ENCODE results near the gene ANKRD31. TPM values are rescaled to one million over a fixed set of nuclear protein-coding genes. Genes with fewer than 3 reads are reported as not detected.
"Not testable (repeated sequence)": the region's sequence is repeated elsewhere in the genome, so short reads cannot be mapped to it uniquely, and the experiment has no call there.

Gene ANKRD31
- polyA plus RNA-seq, 4 donors = 0.47 to 0.66 (median 0.59) TPM

DNA sequence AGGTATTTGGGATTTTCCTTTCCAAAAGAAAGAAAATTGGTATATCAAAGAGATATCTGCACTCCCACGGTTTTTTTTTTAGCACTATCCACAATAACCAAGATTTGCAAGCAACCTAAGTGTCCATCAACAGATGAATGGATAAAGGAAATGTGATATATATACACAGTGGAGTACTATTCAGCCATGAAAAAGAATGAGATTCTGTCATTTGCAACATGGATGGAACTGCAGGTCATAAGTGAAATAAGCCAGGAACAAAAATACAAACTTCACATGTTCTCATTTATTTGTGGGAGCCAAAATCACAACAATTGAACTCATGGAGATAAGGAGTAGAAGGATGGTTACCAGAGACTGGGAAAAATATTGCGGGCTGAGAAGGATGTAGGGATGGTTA is 9.8 kb downstream of the ANKRD31 start:
- no peak for DNase-seq (ENCODE audit: low read depth in 4 of 4, low spot score in 2 of 4)

GRCh38 chr5:75225506-75225905 is 11.2 kb downstream of the ANKRD31 start:
- no peak for DNase-seq (ENCODE audit: low read depth in 4 of 4, low spot score in 2 of 4)

DNA sequence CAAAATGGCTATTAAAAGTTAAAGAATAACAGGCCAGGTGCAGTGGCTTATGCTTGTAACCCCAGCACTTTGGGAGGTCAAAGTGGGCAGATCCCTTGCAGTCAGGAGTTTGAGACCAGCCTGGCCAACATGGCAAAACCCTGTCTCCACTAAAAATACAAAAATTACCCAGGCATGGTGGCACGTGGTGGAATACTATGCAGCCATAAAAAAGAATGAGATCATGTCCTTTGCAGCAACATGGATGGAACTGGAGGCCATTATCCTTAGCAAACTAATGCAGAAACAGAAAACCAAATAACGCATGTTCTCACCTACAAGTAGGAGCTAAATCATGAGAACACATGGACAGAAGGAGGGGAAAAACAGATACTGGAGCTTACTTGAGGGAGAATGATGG is 15.9 kb downstream of the ANKRD31 start:
- not testable (repeated sequence) for DNase-seq (ENCODE audit: low read depth in 4 of 4, low spot score in 2 of 4)

GRCh38 chr5:75214928-75215327 is 21.8 kb downstream of the ANKRD31 start:
- no peak for DNase-seq (ENCODE audit: low read depth in 4 of 4, low spot score in 2 of 4)

DNA sequence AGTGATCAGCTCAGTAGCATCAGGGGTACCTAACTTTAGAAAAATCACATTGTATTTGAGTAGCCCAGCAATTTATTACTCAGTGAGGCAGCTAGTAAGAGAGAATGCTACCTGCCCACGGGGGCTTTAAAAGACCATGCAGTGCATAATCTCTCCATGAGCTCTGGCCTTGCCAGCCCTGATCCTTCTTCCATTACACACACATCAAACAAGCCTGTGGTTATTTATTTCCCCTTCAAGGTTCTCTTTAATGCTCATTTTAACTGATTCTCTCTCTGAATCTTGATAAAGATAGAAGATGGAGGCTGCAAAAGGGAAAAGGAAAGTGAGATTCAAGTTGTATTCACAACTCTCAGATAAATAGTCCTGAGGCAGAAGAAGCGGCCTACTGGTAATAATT is 22.3 kb downstream of the ANKRD31 start:
- DNase-seq (ENCODE audit: low read depth in 4 of 4, low spot score in 2 of 4) = no peak

DNA sequence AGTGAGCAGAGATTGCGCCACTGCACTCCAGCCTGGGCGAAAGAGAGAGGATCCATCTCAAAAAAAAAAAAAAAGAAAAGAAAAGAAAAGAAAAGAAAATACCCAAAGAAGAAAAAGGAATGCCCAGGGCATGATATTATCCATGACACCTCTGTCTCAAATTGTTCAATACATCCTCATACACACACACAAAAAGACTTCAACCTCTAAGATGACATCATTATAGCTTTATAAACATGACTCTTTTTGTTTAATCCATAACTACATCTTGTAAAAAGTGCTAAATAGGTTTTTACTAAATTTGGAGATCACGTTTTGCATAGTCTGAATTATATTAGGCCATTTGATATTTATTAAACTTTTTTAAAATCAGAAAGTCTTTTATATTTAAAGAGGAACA is 33.1 kb downstream of the ANKRD31 start:
- no peak for DNase-seq (ENCODE audit: low read depth in 4 of 4, low spot score in 2 of 4)

DNA sequence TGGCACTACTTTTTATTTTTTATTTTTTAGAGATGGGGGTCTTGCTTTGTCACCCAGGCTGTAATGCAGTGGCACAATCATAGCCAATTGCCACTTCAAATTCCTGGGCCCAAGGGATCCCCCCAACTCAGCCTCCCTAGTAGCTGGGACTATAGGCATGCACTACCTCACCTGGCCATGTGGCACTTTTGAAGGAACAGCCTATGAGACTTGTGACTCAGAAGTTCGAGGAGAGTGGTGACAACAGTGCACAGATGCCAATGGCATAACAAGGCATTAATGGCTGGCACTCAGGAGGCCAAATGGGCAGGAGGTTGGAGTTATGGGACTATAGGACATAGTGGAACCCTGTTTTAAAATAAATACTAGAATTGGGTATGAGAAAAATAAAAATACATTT is 33.7 kb downstream of the ANKRD31 start:
- no peak for DNase-seq (ENCODE audit: low read depth in 4 of 4, low spot score in 2 of 4)

- DNase-seq (ENCODE audit: low read depth in 4 of 4, low spot score in 2 of 4) = no peak
Measured at GRCh38 chr5:75200776-75201175, 35.9 kb downstream of the ANKRD31 start.

GRCh38 chr5:75199946-75200345 is 36.7 kb downstream of the ANKRD31 start:
- no peak for DNase-seq (ENCODE audit: low read depth in 4 of 4, low spot score in 2 of 4)

DNA sequence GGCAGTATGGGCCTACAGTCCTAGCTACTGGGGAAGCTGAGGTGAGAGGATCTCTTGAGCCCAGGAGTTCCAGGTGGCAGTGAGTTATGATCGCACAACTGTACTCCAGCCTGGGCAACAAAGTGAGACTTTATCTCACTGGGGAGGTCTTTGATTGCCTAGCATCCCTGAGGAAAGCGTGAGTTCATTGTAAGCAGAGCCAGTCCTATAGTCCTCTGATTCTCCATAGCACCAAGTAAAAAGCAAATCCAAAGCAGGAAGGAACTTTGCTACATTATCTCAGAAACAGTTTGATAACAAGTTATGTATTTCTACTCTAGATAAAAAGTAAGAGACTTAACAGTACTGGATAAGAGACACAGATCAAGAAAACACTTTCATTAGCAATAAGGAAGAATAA is 37.6 kb downstream of the ANKRD31 start:
- DNase-seq (ENCODE audit: low read depth in 4 of 4, low spot score in 2 of 4) = no peak

DNA sequence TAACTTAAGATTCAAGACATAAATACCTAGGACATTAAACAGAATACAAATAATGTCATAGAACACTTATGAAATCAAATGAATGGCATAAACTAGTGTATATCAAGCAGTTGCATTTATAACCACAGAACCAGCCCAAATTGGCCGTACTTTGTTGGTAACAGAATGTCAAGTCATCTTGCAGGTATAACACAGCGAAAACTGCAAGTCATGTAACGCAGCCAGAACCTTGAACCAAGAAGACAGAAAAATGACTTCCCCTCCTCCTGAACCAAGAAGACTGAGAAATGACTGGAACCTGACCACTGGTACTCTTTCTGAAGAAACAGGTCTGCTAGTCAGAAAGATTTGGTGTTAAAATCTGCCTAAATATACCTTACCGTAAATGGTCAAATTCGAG is 38.9 kb downstream of the ANKRD31 start:
- DNase-seq (ENCODE audit: low read depth in 4 of 4, low spot score in 2 of 4) = no peak

- DNase-seq (ENCODE audit: low read depth in 4 of 4, low spot score in 2 of 4) = no peak
Measured at GRCh38 chr5:75192804-75193203, 43.9 kb downstream of the ANKRD31 start.

GRCh38 chr5:75192264-75192663 is 44.4 kb downstream of the ANKRD31 start:
- no peak for DNase-seq (ENCODE audit: low read depth in 4 of 4, low spot score in 2 of 4)

DNA sequence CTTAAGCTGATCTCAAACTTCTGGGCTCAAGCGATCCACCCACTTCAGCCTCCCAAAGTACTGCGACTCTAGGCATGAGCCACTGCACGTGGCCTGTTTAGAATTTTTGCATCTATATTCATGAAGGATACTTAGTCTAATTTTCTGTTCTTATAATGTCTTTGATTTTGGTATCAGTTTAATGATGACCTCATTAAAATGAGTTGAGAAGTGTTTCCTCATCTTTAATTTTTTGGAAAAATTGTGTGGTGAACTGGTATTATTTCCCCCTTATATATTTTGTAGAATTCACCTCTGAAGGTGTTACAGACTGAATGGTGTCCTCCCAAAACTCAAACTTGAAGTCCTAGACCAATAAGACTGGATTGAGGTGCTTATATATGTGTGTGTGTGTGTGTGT is 46.5 kb downstream of the ANKRD31 start:
- no peak for DNase-seq (ENCODE audit: low read depth in 4 of 4, low spot score in 2 of 4)

- DNase-seq (ENCODE audit: low read depth in 4 of 4, low spot score in 2 of 4) = no peak
Measured at GRCh38 chr5:75189353-75189752, 47.3 kb downstream of the ANKRD31 start.

GRCh38 chr5:75185763-75186162 is 50.9 kb downstream of the ANKRD31 start:
- DNase-seq (ENCODE audit: low read depth in 4 of 4, low spot score in 2 of 4) = no peak

DNA sequence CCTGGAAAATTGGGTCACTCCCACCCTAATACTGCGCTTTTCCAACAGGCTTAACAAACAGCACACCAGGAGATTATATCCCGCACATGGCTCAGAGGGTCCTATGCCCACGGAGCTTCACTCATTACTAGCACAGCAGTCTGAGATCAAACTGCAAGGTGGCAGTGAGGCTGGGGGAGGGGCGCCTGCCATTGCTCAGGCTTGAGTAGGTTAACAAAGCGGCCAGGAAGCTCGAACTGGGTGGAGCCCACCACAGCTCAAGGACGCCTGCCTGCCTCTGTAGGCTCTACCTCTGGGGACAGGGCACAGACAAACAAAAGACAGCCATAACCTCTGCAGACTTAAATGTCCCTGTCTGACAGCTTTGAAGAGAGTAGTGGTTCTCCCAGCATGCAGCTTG is 60.7 kb downstream of the ANKRD31 start:
- DNase-seq (ENCODE audit: low read depth in 4 of 4, low spot score in 2 of 4) = not testable (repeated sequence)

DNA sequence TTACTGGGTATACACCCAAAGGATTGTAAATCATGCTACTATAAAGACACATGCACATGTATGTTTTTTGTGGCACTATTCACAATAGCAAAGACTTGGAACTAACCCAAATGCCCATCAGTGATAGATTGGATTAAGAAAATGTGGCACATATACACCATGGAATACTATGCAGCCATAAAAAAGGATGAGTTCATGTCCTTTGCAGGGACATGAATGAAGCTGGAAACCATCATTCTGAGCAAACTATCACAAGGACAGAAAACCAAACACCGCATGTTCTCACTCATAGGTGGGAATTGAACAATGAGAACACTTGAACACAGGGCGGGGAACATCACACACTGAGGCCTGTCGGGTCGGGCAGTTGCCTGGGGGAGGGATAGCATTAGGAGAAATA is 61.8 kb downstream of the ANKRD31 start:
- DNase-seq (ENCODE audit: low read depth in 4 of 4, low spot score in 2 of 4) = not testable (repeated sequence)

DNA sequence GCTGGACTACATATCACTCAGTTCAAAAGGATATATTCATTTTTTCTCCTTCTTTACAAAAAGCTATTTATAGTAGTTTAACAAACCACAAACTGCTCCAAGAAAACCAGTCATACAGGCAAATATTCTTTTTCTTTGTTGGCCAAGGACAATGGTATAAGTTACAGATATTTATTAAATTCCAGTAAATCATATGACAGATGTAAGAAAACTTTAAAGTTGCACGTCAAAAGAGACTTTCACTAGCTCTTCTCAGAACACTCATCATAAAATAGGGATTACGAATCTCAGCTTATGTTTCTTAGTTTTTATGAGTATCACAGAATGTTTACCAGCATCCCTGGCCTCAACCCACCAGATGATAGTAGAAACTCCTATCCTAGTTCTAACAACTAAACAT is 67.2 kb downstream of the ANKRD31 start:
- DNase-seq (ENCODE audit: low read depth in 4 of 4, low spot score in 2 of 4) = no peak

DNA sequence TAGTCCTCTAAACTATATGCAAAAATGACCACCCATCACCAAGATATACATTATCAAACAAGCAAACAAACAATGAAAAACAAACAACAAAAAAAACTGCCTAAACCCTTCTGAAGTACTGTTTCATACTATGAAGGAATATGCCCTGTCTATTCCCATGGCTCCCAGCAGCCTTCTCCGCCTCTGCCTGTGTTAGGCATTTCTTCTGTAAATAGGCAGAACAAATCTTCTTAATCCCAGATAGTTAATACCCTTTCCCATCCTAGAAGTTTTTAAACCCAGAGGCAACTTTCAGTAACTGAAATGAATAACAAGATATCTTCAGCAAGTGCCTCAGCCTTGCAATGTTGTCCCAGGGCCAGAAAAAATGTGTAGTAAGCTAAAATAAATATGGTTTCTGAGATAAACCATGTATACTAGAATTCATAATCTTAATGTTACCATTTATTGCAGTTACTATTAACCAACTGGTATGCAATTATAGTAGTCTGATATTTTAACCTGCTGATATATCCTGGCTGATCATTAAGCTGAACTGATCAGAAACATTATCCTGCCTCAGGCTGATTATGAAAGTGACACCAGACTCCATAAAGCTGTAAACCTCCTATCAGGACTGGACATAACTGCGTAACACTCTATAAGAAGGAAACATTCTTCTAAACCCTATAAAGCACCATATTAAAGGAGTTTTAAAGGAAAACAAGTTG is 68.5 kb downstream of the ANKRD31 start:
- no peak for DNase-seq (ENCODE audit: low read depth in 4 of 4, low spot score in 2 of 4)

DNA sequence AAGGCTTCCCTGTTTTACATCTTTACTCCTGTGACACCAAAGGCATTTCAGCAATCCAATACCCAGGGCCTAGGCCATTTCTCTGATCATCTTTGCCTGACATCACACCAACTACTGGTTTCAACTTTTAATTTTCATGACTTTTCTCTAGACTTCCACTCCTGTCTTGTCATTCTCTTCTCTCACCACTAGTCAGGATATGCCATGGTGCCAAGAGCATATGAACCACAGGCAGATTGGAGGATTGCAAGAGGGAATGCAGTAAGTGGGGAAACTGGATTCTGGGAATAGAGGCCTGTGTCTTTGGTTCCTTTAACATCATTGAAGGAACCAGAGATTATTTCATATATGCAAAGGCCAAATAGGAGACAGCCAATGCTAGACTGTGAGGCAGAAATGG is 69.3 kb downstream of the ANKRD31 start:
- DNase-seq (ENCODE audit: low read depth in 4 of 4, low spot score in 2 of 4) = no peak

- not testable (repeated sequence) for DNase-seq (ENCODE audit: low read depth in 4 of 4, low spot score in 2 of 4)
Measured at GRCh38 chr5:75161508-75161907, 75.2 kb downstream of the ANKRD31 start.

DNA sequence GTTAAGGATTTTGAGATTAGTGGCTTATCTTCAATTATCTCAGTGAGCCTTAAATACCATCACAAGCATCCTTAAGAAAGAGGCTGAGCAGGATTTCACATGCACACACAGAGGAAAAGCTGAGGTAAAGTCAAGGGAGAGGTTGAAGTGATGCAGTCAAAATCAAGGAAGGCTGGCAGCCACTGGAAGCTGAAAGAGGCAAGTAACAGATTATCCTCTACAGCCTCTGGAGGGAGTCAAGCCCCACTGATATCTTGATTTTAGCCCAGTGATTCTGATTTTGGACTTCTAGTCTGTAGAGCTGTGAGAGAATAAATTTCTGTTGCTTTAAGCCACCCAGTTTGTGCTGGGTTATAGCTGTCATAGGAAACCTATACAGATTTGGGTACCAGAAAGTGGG is 80.1 kb downstream of the ANKRD31 start:
- no peak for DNase-seq (ENCODE audit: low read depth in 4 of 4, low spot score in 2 of 4)
